GM23248 (cell line): ENCODE measurements around the gene MEIKIN. TPM values are rescaled to one million over a fixed set of nuclear protein-coding genes. Genes with fewer than 3 reads are reported as not detected.

Experiments
- DNase-seq: peaks from one replicate; pipeline ENCODE4 v3.0.0-alpha.2; 2015
- H2AFZ ChIP-seq: fragments of 200-600 bp; sonication (generic); 2 replicates; pipeline ENCODE4 v1.6.1; 2016; ENCODE audit warnings: antibody characterized with exemption
- H3F3A ChIP-seq: fragments of 200-600 bp; sonication (generic); 2 replicates; pipeline ENCODE4 v1.6.1; 2016; ENCODE audit warnings: mild to moderate bottlenecking, antibody characterized with exemption, mixed run types; ENCODE audit not compliant: insufficient read depth
- H3K27ac ChIP-seq: fragments of 200-600 bp; sonication (generic); 2 replicates; pipeline ENCODE4 v1.5.1; 2016; ENCODE audit warnings: mild to moderate bottlenecking
- H3K27me3 ChIP-seq: fragments of 200-600 bp; sonication (generic); replicated peaks from 2 replicates; pipeline ENCODE4 v1.6.1; 2016; ENCODE audit warnings: mild to moderate bottlenecking; ENCODE audit not compliant: insufficient read depth
- H3K36me3 ChIP-seq: fragments of 200-600 bp; sonication (generic); 2 replicates; pipeline ENCODE4 v1.6.1; 2016; ENCODE audit warnings: low read depth, mild to moderate bottlenecking
- H3K4me1 ChIP-seq: fragments of 200-600 bp; sonication (generic); 2 replicates; pipeline ENCODE4 v1.6.1; 2016; ENCODE audit warnings: mild to moderate bottlenecking; ENCODE audit not compliant: insufficient read depth
- H3K4me2 ChIP-seq: fragments of 200-600 bp; sonication (generic); one replicate; pipeline ENCODE4 v1.6.1; 2016; ENCODE audit warnings: mild to moderate bottlenecking; ENCODE audit not compliant: unreplicated experiment
- H3K4me3 ChIP-seq: fragments of 200-600 bp; sonication (generic); 2 replicates; pipeline ENCODE4 v1.5.1; 2016; ENCODE audit warnings: mild to moderate bottlenecking
- H3K79me2 ChIP-seq: fragments of 200-600 bp; sonication (generic); 2 replicates; pipeline ENCODE4 v1.6.1; 2016; ENCODE audit warnings: mild to moderate bottlenecking; ENCODE audit not compliant: insufficient read depth
- H3K9ac ChIP-seq: fragments of 200-600 bp; sonication (generic); 2 replicates; pipeline ENCODE4 v1.6.1; 2016; ENCODE audit warnings: mild to moderate bottlenecking
- H3K9me2 ChIP-seq: fragments of 200-600 bp; sonication (generic); 2 replicates; pipeline ENCODE4 v1.6.1; 2016; ENCODE audit warnings: mixed run types, mild to moderate bottlenecking, moderate library complexity; ENCODE audit not compliant: insufficient read depth
- H3K9me3 ChIP-seq: fragments of 200-600 bp; sonication (generic); one replicate; pipeline ENCODE4 v1.6.1; 2017; ENCODE audit warnings: low read depth
- H4K20me1 ChIP-seq: fragments of 200-600 bp; sonication (generic); 2 replicates; pipeline ENCODE4 v1.6.0; 2016; ENCODE audit not compliant: insufficient read depth
- EZH2 ChIP-seq: fragments of 200-600 bp; sonication (generic); IDR thresholded peaks from 2 replicates; pipeline ENCODE4 v1.6.1; 2018; ENCODE audit warnings: antibody characterized with exemption, mild to moderate bottlenecking; ENCODE audit not compliant: insufficient read depth, poor library complexity, severe bottlenecking
- EZH2phosphoT487 ChIP-seq: fragments of 200-600 bp; sonication (generic); IDR thresholded peaks from 2 replicates; pipeline ENCODE4 v1.6.1; 2018; ENCODE audit warnings: antibody characterized with exemption, moderate library complexity, mild to moderate bottlenecking, low read depth; ENCODE audit not compliant: insufficient read depth
- WGBS, 2 experiments: methylation state at CpG; one replicate each; pipeline ENCODE4 v1.1.6; 2015 to 2017; ENCODE audit warnings: low lambda C conversion rate in 2 of 2, low coverage in 1 of 2; ENCODE audit errors: missing lambda C conversion rate in 2 of 2; 5-methylcytosine and 5-hydroxymethylcytosine counted together
- in situ Hi-C: fragments of 300-500 bp; cut with MboI; formaldehyde crosslinking; loops from 2 replicates; pipeline ENCODE4 v1.15.0; 2020
- polyA plus RNA-seq: library from polyadenylated mRNA; unstranded; fragments of >200 nt; fragmentation: Nextera tagmentation; extraction: Ambion mirVana; gene quantifications from 2 replicates; pipeline ENCODE4 v1.2.1, GENCODE V29; 2016
- total RNA-seq: library from RNA; depleted of rRNA; stranded (reverse); fragments of >200 nt; shearing (Covaris generic); gene quantifications from 2 replicates; pipeline ENCODE4 v1.2.3, GENCODE V29; 2014

MEIKIN gene
- total and polyA plus RNA-seq, 2 experiments from 2014 or later = not detected

DNA sequence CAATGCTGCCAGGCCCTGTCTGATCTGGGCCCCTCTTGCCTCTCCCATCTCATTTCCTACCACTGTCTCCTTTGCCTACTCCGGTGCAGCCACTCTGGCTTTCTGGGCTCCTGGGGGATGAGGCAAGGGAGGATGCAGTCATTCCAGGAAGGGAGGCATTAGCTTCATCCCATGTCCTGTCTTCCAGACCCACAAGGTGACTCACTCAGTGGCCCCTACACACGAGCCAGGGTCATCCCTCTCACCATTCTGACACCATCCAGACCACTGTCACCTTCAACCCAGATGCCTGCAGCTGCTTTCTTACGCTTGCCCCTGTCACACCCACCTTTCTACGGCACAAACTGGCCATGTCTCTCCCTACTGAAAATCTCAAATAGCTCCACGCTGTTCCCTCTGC is 46.9 kb upstream of the MEIKIN start:
- TF ChIP-seq EZH2phosphoT487 (no peak), EZH2 (no peak)
- Histone ChIP-seq H3F3A (no peaks in the 10 kb centered on the region), H3K9me3 (no peaks in the 10 kb centered on the region), H3K9ac (no peak overlapping the region), H3K27me3 (no peaks in the 10 kb centered on the region), H4K20me1 (no peaks in the 10 kb centered on the region), H3K4me1 (no peaks in the 10 kb centered on the region), H3K9me2 (no peaks in the 10 kb centered on the region), H2AFZ (no peak overlapping the region), H3K4me2 (no peak overlapping the region), H3K79me2 (no peaks in the 10 kb centered on the region), H3K27ac (no peak overlapping the region), H3K36me3 (no peaks in the 10 kb centered on the region), H3K4me3 (no peak overlapping the region)
- DNase-seq = no peak
- in situ Hi-C loops = no loop called here
- WGBS, 2 experiments = 70% methylated on average over 5 of the region's 5 CpGs

DNA sequence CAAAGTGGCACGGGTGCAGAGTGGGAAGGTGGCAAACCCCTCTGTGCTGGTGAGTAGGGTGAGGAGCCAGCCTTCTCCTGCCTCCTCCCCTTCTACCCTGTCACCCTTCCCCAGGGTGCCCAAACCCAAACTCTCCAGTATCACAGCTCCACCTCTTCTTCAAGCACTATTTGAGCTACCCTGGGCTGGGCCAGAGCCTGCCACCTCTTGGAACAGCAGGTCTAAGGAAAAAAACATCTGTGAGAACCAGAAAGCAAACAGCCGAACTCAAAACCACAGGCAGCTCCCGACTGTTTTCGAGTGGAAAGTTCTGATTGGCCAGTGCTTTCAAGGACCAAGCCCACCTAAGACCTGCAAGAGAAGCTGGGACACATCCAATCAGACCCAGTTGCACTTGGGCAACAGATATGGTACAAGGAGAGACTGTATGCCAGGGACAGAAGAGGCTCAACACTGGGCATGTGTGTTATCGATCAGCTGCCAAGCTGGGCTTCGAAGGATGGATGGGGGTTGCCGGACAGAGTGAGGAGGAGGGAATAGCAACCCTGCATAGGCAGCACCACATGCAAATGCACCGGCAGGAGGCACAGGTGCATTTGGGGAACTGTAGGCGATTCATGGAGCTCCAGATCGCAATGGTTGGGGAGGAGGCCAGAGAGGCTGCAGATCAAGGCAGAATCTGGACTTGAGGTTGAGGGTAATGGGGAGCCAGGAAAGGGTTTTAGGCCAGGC is 46.3 kb upstream of the MEIKIN start:
- H3F3A ChIP-seq = no peaks in the 10 kb centered on the region
- no peaks in the 10 kb centered on the region for H3K9me2 ChIP-seq
- H4K20me1 ChIP-seq = no peaks in the 10 kb centered on the region
- H3K27ac ChIP-seq = no peak overlapping the region
- no peaks in the 10 kb centered on the region for H3K9me3 ChIP-seq
- H3K36me3 ChIP-seq = no peaks in the 10 kb centered on the region
- no peak overlapping the region for H3K9ac ChIP-seq
- no peaks in the 10 kb centered on the region for H3K27me3 ChIP-seq
- WGBS, 2 experiments = 51 to 52% methylated on average over 10 of the region's 10 CpGs
- H3K4me2 ChIP-seq = no peak overlapping the region
- H3K4me1 ChIP-seq = no peaks in the 10 kb centered on the region
- H3K4me3 ChIP-seq = no peak overlapping the region
- DNase-seq = no peak
- H2AFZ ChIP-seq = no peak overlapping the region
- TF ChIP-seq EZH2 = no peak
- TF ChIP-seq EZH2phosphoT487 = no peak
- in situ Hi-C loops = no loop called here
- H3K79me2 ChIP-seq = no peaks in the 10 kb centered on the region

DNA sequence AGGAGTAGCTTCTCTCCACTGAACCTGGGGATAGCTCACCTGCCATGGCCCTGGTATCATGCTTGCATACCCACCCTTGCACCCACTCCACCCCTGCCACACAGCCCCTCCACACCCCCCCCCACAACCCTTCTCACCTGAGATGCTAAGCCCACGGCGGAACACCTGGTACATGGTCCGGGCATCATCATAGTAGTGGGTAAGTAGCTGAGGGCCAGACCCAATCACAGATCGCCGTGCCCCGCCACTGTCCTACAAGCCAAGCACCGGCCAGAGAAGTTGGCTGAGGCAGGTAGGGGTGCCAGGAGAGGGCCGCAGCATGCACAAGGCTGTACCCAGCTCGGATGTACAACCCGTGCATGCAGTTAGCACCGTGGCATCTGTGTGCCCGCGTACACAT is 45.3 kb upstream of the MEIKIN start:
- H3K27ac ChIP-seq = no peak overlapping the region
- in situ Hi-C loops = no loop called here
- H3K4me2 ChIP-seq = no peak overlapping the region
- no peaks in the 10 kb centered on the region for H4K20me1 ChIP-seq
- no peak overlapping the region for H3K9ac ChIP-seq
- no peak for DNase-seq
- H3F3A ChIP-seq = no peaks in the 10 kb centered on the region
- H3K9me3 ChIP-seq = no peaks in the 10 kb centered on the region
- no peaks in the 10 kb centered on the region for H3K79me2 ChIP-seq
- no peaks in the 10 kb centered on the region for H3K27me3 ChIP-seq
- H3K36me3 ChIP-seq = no peaks in the 10 kb centered on the region
- no peaks in the 10 kb centered on the region for H3K4me1 ChIP-seq
- H3K9me2 ChIP-seq = no peaks in the 10 kb centered on the region
- WGBS, 2 experiments = 77 to 84% methylated on average over 13 of the region's 13 CpGs
- no peak overlapping the region for H2AFZ ChIP-seq
- no peak for TF ChIP-seq EZH2phosphoT487
- H3K4me3 ChIP-seq = no peak overlapping the region

DNA sequence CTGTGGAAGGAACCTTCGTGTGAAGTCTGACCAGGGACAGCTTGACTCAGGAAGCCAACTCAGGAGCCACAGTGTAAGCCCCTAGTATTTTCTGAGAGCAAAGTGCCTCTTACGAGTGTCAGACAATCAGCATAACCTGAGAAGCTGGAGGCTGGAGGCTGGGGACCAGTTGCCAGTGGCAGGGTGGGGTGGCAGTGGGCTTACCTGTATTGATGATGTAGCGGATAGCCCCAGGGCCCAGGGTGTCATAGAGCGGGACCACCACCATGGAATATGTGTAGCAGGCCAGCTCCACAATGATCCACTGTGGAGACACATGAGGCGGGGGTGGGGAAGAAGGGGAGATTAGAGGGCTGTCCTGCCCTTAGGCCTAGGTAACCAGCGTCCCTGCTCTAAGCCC is 43.1 kb upstream of the MEIKIN start:
- H3K9ac ChIP-seq = no peak overlapping the region
- no peaks in the 10 kb centered on the region for H3K9me2 ChIP-seq
- H3K4me2 ChIP-seq = no peak overlapping the region
- H3K9me3 ChIP-seq = no peaks in the 10 kb centered on the region
- in situ Hi-C loops = no loop called here
- H3K27ac ChIP-seq = no peak overlapping the region
- H3K27me3 ChIP-seq = no peaks in the 10 kb centered on the region
- H3K4me1 ChIP-seq = no peaks in the 10 kb centered on the region
- no peaks in the 10 kb centered on the region for H3K36me3 ChIP-seq
- no peak overlapping the region for H3K4me3 ChIP-seq
- H3F3A ChIP-seq = no peaks in the 10 kb centered on the region
- no peaks in the 10 kb centered on the region for H3K79me2 ChIP-seq
- no peak overlapping the region for H2AFZ ChIP-seq
- DNase-seq = no peak
- TF ChIP-seq EZH2phosphoT487 (no peak), EZH2 (no peak)
- H4K20me1 ChIP-seq = no peaks in the 10 kb centered on the region
- 72% methylated on average over 6 of the region's 6 CpGs for WGBS, 2 experiments

DNA sequence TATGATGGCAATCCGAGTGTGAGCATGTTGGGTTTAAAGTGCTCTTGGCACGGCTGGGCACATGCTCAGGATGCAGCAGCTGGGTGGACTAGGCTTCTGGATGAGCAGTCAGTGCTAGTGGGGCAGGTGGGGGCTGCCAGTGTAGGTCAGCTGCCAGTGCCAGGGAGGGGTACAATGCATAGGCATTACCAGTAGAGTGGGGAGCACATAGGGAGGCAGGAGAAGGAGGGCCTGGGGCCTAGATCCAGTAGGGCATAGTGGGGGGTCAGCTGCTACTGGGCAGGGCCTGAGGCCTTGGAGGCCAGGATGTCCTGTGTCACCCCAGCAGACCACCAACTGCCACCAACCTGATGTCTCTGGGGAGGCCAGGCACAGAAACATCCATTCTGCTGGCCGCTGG is 41.8 kb upstream of the MEIKIN start:
- DNase-seq = no peak
- no peaks in the 10 kb centered on the region for H3F3A ChIP-seq
- no peaks in the 10 kb centered on the region for H3K9me3 ChIP-seq
- H3K4me1 ChIP-seq = no peaks in the 10 kb centered on the region
- no peak overlapping the region for H3K4me2 ChIP-seq
- in situ Hi-C loops = no loop called here
- no peak overlapping the region for H3K4me3 ChIP-seq
- no peaks in the 10 kb centered on the region for H4K20me1 ChIP-seq
- no peak for TF ChIP-seq EZH2
- no peak for TF ChIP-seq EZH2phosphoT487
- H3K9ac ChIP-seq = no peak overlapping the region
- H3K27ac ChIP-seq = no peak overlapping the region
- no peaks in the 10 kb centered on the region for H3K9me2 ChIP-seq
- 46 to 51% methylated on average over 3 of the region's 3 CpGs for WGBS, 2 experiments
- H2AFZ ChIP-seq = no peak overlapping the region
- H3K36me3 ChIP-seq = no peaks in the 10 kb centered on the region
- no peaks in the 10 kb centered on the region for H3K79me2 ChIP-seq
- H3K27me3 ChIP-seq = no peaks in the 10 kb centered on the region
